H9 (cell line): ENCODE data around the gene PCDHA11. TPM values are rescaled to one million over a fixed set of nuclear protein-coding genes. Genes with fewer than 3 reads are reported as not detected.

Source experiments
- DNase-seq: peaks from one replicate; pipeline ENCODE4 v3.0.0-alpha.2; 2017
- H2AFZ ChIP-seq: one replicate; pipeline ENCODE4 v1.6.1; 2013; ENCODE audit warnings: mild to moderate bottlenecking, low read length, control low read depth, moderate library complexity
- H2AK5ac ChIP-seq: 2 replicates; pipeline ENCODE4 v1.6.1; 2013; ENCODE audit warnings: low read length, control low read depth, mixed read lengths; ENCODE audit not compliant: insufficient read length
- H2BK120ac ChIP-seq: one replicate; pipeline ENCODE4 v1.6.1; 2013; ENCODE audit warnings: low read depth, mild to moderate bottlenecking, low read length, control low read depth, inconsistent platforms; ENCODE audit not compliant: poor library complexity, severe bottlenecking
- H2BK12ac ChIP-seq: 2 replicates; pipeline ENCODE4 v1.6.1; 2013; ENCODE audit warnings: low read length, control low read depth, mixed read lengths, low read depth; ENCODE audit not compliant: insufficient read length
- H2BK15ac ChIP-seq: 2 replicates; pipeline ENCODE4 v1.6.1; 2013; ENCODE audit warnings: low read depth, low read length, control low read depth
- H2BK20ac ChIP-seq: one replicate; pipeline ENCODE4 v1.6.1; 2013; ENCODE audit warnings: low read depth, mild to moderate bottlenecking, low read length, control low read depth, inconsistent platforms; ENCODE audit not compliant: poor library complexity, severe bottlenecking
- H2BK5ac ChIP-seq: 2 replicates; pipeline ENCODE4 v1.6.1; 2013; ENCODE audit warnings: low read length, control low read depth, mixed read lengths; ENCODE audit not compliant: insufficient read length
- H3K14ac ChIP-seq: 2 replicates; pipeline ENCODE4 v1.6.1; 2013; ENCODE audit warnings: low read length, control low read depth; ENCODE audit not compliant: insufficient read depth
- H3K18ac ChIP-seq: 2 replicates; pipeline ENCODE4 v1.6.1; 2013; ENCODE audit warnings: low read depth, mild to moderate bottlenecking, mixed read lengths, low read length, control low read depth; ENCODE audit not compliant: insufficient read length
- H3K23ac ChIP-seq: 2 replicates; pipeline ENCODE4 v1.6.1; 2013; ENCODE audit warnings: low read length, control low read depth, mixed read lengths, low read depth; ENCODE audit not compliant: insufficient read length
- H3K23me2 ChIP-seq: 2 replicates; pipeline ENCODE4 v1.6.1; 2013; ENCODE audit warnings: low read depth, mild to moderate bottlenecking, mixed read lengths, low read length, control low read depth; ENCODE audit not compliant: insufficient read length, poor library complexity, severe bottlenecking
- H3K27ac ChIP-seq: 2 replicates; pipeline ENCODE4 v1.5.1; 2013; ENCODE audit warnings: low read length, control low read depth, mixed read lengths, low read depth; ENCODE audit not compliant: insufficient read length
- H3K27me3 ChIP-seq: 2 replicates; pipeline ENCODE4 v1.6.1; 2013; ENCODE audit warnings: low read length, control low read depth, inconsistent platforms; ENCODE audit not compliant: insufficient read depth
- H3K4ac ChIP-seq: 2 replicates; pipeline ENCODE4 v1.6.1; 2013; ENCODE audit warnings: low read depth, mild to moderate bottlenecking, control low read depth, inconsistent platforms, low read length, moderate library complexity
- H3K4me1 ChIP-seq: 2 replicates; pipeline ENCODE4 v1.6.1; 2013; ENCODE audit warnings: low read length, control low read depth, inconsistent platforms; ENCODE audit not compliant: insufficient read depth
- H3K4me2 ChIP-seq: 2 replicates; pipeline ENCODE4 v1.6.1; 2013; ENCODE audit warnings: low read length, control low read depth, mixed read lengths; ENCODE audit not compliant: insufficient read length, insufficient read depth
- H3K56ac ChIP-seq: 2 replicates; pipeline ENCODE4 v1.6.1; 2013; ENCODE audit warnings: low read depth, mild to moderate bottlenecking, mixed read lengths, low read length, control low read depth; ENCODE audit not compliant: insufficient read length
- H3K79me1 ChIP-seq: 2 replicates; pipeline ENCODE4 v1.6.1; 2013; ENCODE audit warnings: low read depth, mild to moderate bottlenecking, moderate library complexity, low read length, control low read depth, inconsistent platforms; ENCODE audit not compliant: insufficient read depth, poor library complexity, severe bottlenecking
- H3K79me2 ChIP-seq: 2 replicates; pipeline ENCODE4 v1.6.1; 2013; ENCODE audit warnings: low read length, control low read depth, inconsistent platforms; ENCODE audit not compliant: insufficient read depth
- H3K9ac ChIP-seq: 2 replicates; pipeline ENCODE4 v1.6.1; 2013; ENCODE audit warnings: low read length, control low read depth, mixed read lengths; ENCODE audit not compliant: insufficient read length; ENCODE audit errors: extremely low read depth
- H3K9me3 ChIP-seq: one replicate; pipeline ENCODE4 v1.6.1; 2013; ENCODE audit warnings: low read depth, low read length, inconsistent platforms; ENCODE audit not compliant: control insufficient read depth
- H3T11ph ChIP-seq: one replicate; pipeline ENCODE4 v1.6.1; 2013; ENCODE audit warnings: mild to moderate bottlenecking, low read length, control low read depth, inconsistent platforms
- H4K20me1 ChIP-seq: one replicate; pipeline ENCODE4 v1.6.1; 2013; ENCODE audit not compliant: control insufficient read depth, insufficient read length, insufficient read depth
- H4K5ac ChIP-seq: 2 replicates; pipeline ENCODE4 v1.6.1; 2013; ENCODE audit warnings: low read depth, mild to moderate bottlenecking, mixed read lengths, low read length, control low read depth; ENCODE audit not compliant: insufficient read length
- H4K8ac ChIP-seq: replicated peaks from 2 replicates; pipeline ENCODE4 v1.6.1; 2013; ENCODE audit warnings: low read length, control low read depth, mixed read lengths, low read depth; ENCODE audit not compliant: insufficient read length
- H4K91ac ChIP-seq: 2 replicates; pipeline ENCODE4 v1.6.1; 2013; ENCODE audit warnings: low read depth, mild to moderate bottlenecking, moderate library complexity, mixed read lengths, low read length, control low read depth; ENCODE audit not compliant: insufficient read length
- H3K27ac Mint-ChIP-seq, 3 experiments: 2 replicates in 2 of 3; 3 replicates in 1 of 3; pipeline ENCODE4 v1.8.0; 2020 to 2021; ENCODE audit warnings: mixed read lengths in 3 of 3, mild to moderate bottlenecking in 1 of 3, moderate library complexity in 1 of 3
- H3K27me3 Mint-ChIP-seq: 2 replicates; pipeline ENCODE4 v1.8.0; 2021; ENCODE audit warnings: low read depth, mild to moderate bottlenecking, moderate library complexity, mixed read lengths
- H3K36me3 Mint-ChIP-seq, 3 experiments: 2 replicates in 2 of 3; 3 replicates in 1 of 3; pipeline ENCODE4 v1.8.0; 2020 to 2021; ENCODE audit warnings: low read depth in 3 of 3, mixed read lengths in 3 of 3; ENCODE audit not compliant: insufficient read depth in 1 of 3
- H3K4me1 Mint-ChIP-seq, 2 experiments: 2 replicates each; pipeline ENCODE4 v1.8.0; 2020; ENCODE audit warnings: mixed read lengths in 2 of 2
- H3K4me3 Mint-ChIP-seq, 2 experiments: 2 replicates in 1 of 2; 3 replicates in 1 of 2; pipeline ENCODE4 v1.8.0; 2020 to 2021; ENCODE audit warnings: mild to moderate bottlenecking in 2 of 2, mixed read lengths in 2 of 2, moderate library complexity in 1 of 2
- H3K9me3 Mint-ChIP-seq, 2 experiments: 2 replicates in 1 of 2; 3 replicates in 1 of 2; pipeline ENCODE4 v1.8.0; 2020; ENCODE audit warnings: mild to moderate bottlenecking in 2 of 2, mixed read lengths in 2 of 2, moderate library complexity in 1 of 2
- WGBS: extraction: QIAGEN DNeasy Blood & Tissue Kit; methylation state at CpG from one replicate; pipeline ENCODE4 v1.1.7; 2013; ENCODE audit warnings: missing lambda C conversion rate, low lambda C conversion rate, mixed read lengths; ENCODE audit not compliant: insufficient read length; ENCODE audit errors: extremely low coverage; 5-methylcytosine and 5-hydroxymethylcytosine counted together
- total RNA-seq: library from RNA; stranded (reverse); gene quantifications from 2 replicates; pipeline ENCODE4 v1.2.1, GENCODE V29; 2021
- TF ChIP-seq, protein P1 (sequence below): fragments of 200-600 bp; sonication (generic); conservative IDR thresholded peaks from 3 replicates; pipeline ENCODE4 v1.8.0; 2021; ENCODE audit warnings: antibody characterized with exemption, mild to moderate bottlenecking

Gene PCDHA11
- total RNA-seq, 1 experiment from 2014 or later = 6.3 TPM

DNA sequence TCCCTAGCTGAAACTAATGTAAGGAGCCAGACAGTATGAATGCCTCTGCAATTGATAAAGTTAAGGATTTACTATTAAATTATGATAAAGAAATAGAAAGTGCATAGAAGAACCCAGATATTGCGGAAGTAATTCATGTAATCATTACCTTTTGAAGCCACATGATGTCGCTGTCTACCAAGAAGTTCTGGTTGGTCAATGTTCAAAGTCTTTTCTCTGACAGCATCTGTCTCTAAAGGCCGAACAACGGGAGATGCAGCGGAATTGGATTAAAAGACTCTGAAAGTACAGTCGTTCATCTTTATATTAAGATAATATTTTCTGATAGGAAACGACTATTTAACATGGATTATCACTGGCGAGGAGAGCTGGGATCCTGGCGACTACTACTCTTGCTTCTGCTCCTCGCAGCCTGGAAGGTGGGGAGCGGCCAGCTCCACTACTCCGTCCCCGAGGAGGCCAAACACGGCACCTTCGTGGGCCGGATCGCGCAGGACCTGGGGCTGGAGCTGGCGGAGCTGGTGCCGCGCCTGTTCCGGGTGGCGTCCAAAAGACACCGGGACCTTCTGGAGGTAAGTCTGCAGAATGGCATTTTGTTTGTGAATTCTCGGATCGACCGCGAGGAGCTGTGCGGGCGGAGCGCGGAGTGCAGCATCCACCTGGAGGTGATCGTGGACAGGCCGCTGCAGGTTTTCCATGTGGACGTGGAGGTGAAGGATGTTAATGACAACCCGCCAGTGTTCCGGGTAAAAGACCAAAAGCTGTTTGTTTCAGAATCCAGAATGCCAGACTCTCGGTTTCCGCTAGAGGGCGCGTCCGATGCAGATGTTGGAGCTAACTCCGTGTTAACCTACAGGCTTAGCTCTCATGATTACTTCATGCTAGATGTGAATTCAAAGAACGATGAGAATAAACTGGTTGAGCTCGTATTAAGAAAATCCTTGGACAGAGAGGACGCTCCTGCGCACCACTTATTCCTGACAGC lies 27.5 kb upstream of the PCDHA11 start, which contains the start of gene PCDHA8:
Gene PCDHA8, plus strand, starts transcription at position 210 of the 985 bp plus-strand sequence. Its CDS starts 135 bp downstream, at position 345.
- no peak within 1 kb of the TSS for H2BK120ac ChIP-seq
- H3K56ac ChIP-seq = no peak within 1 kb of the TSS
- no peak within 1 kb of the TSS for H3K23ac ChIP-seq
- no peaks in the 10 kb centered on the region for H3K79me1 ChIP-seq
- no peak within 1 kb of the TSS for H3T11ph ChIP-seq
- H3K36me3 Mint-ChIP-seq = peaks cover 4 to 18% (median 8%) of the 10 kb centered on the region in 3 experiments; a peak in 5 of 7 replicates
- no peaks in the 10 kb centered on the region; the same call in 1 of the 2 replicates for H3K27me3 Mint-ChIP-seq
- H3K18ac ChIP-seq = no peak within 1 kb of the TSS
- TF ChIP-seq, protein P1, sequence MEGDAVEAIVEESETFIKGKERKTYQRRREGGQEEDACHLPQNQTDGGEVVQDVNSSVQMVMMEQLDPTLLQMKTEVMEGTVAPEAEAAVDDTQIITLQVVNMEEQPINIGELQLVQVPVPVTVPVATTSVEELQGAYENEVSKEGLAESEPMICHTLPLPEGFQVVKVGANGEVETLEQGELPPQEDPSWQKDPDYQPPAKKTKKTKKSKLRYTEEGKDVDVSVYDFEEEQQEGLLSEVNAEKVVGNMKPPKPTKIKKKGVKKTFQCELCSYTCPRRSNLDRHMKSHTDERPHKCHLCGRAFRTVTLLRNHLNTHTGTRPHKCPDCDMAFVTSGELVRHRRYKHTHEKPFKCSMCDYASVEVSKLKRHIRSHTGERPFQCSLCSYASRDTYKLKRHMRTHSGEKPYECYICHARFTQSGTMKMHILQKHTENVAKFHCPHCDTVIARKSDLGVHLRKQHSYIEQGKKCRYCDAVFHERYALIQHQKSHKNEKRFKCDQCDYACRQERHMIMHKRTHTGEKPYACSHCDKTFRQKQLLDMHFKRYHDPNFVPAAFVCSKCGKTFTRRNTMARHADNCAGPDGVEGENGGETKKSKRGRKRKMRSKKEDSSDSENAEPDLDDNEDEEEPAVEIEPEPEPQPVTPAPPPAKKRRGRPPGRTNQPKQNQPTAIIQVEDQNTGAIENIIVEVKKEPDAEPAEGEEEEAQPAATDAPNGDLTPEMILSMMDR = peak; percentile 68
- H2BK5ac ChIP-seq = no peak within 1 kb of the TSS
- H2BK20ac ChIP-seq = no peak within 1 kb of the TSS
- no peaks in the 10 kb centered on the region for H3K27me3 ChIP-seq
- no peak within 1 kb of the TSS for H2BK15ac ChIP-seq
- H2AFZ ChIP-seq = no peak within 1 kb of the TSS
- no peak within 1 kb of the TSS for H4K8ac ChIP-seq
- no peaks in the 10 kb centered on the region for H4K20me1 ChIP-seq
- no peak within 1 kb of the TSS for H3K4ac ChIP-seq
- no peak within 1 kb of the TSS for H4K91ac ChIP-seq
- H3K9ac ChIP-seq = no peak within 1 kb of the TSS
- H3K23me2 ChIP-seq = no peaks in the 10 kb centered on the region
- WGBS = no CpG with 5 or more reads among the region's 47 CpGs
- H3K4me3 Mint-ChIP-seq = peak within 1 kb of the TSS in 1 of 2 experiments; percentile 17; a peak in 1 of 5 replicates
- H3K4me2 ChIP-seq = no peak within 1 kb of the TSS
- no peak within 1 kb of the TSS for H3K14ac ChIP-seq
- H3K4me1 Mint-ChIP-seq = 0 out of 4 replicates have a peak, but pooled peaks cover 0 to 2% of the 10 kb centered on the region in 2 experiments
- H3K27ac ChIP-seq = no peak within 1 kb of the TSS
- peak; percentile 66 for DNase-seq
- H3K4me1 ChIP-seq = no peaks in the 10 kb centered on the region
- peaks cover 2 to 5% of the 10 kb centered on the region in 2 experiments; a peak in 3 of 5 replicates for H3K9me3 Mint-ChIP-seq
- H2AK5ac ChIP-seq = no peak within 1 kb of the TSS
- no peak within 1 kb of the TSS for H4K5ac ChIP-seq
- H3K27ac Mint-ChIP-seq = no peak within 1 kb of the TSS
- H3K79me2 ChIP-seq = no peaks in the 10 kb centered on the region
- H3K9me3 ChIP-seq = no peaks in the 10 kb centered on the region
- H2BK12ac ChIP-seq = no peak within 1 kb of the TSS
